ENCODE measurements around the gene NUP153. TPM values are rescaled to one million over a fixed set of nuclear protein-coding genes. Genes with fewer than 3 reads are reported as not detected.

Gene NUP153
- total and polyA plus RNA-seq, 10 of the 15 experiments (the other 5 are each of a cell fraction or from before 2014, with no cell fraction given), result 13.9 to 77.7 (median 56.2) TPM

DNA sequence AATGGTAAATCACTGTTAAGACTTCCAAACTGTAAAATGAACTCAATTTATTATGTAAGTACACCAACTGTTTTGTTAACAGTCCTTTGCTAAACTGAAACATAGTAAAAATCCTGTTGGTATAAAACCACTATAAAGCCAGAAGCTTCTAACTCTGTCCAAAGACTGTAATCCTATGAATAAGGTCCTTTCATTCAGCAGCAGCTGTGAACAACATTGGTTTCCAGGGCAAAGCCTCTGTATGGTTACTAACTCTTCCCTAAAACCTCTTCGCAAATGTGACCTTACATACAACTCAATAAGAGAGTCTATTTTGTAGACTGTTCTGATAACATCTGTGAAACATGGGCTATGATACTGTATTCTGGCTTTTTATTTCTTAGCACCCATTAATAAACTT lies 40.1 kb downstream of the NUP153 start (continued):
- TF ChIP-seq EZH2 (IDR thresholded peaks at IDR 0.05; ENCODE audit: borderline replicate concordance, control insufficient read depth, low read depth, low read length) (no peak), FOXM1 (IDR thresholded peaks at IDR 0.05; ENCODE audit: low read depth, low read length) (no peak), ZNF207 (IDR thresholded peaks at IDR 0.05; ENCODE audit: borderline replicate concordance) (no peak), SUZ12 (IDR thresholded peaks at IDR 0.05; ENCODE audit: unreplicated experiment) (no peak), SIN3A (IDR thresholded peaks at IDR 0.05; ENCODE audit: low read depth, low read length) (no peak)

GRCh38 chr6:17665132-17665531 lies 41.6 kb downstream of the NUP153 start:
- intact Hi-C loops (cut with micrococcal nuclease; ENCODE audit: unreplicated experiment), result no loop called here
- BruUV-seq (replicated peaks), result no TSS peak
- SMC1A ChIA-PET (ENCODE audit: uncharacterized antibody, unreplicated experiment), result no interaction called here

More at GRCh38 chr6:17665132-17665531, 41.6 kb downstream of the NUP153 start:
- no peaks in the 10 kb centered on the region for H3K4me1 ChIP-seq (ENCODE audit: control insufficient read depth, insufficient read depth, low read length)
- TF ChIP-seq MYB (IDR thresholded peaks at IDR 0.05; ENCODE audit: borderline replicate concordance, low read depth, low read length) (no peak), TAF1 (IDR thresholded peaks at IDR 0.05; ENCODE audit: borderline replicate concordance, low read depth, low read length) (no peak), HDAC6 (IDR thresholded peaks at IDR 0.05; ENCODE audit: unreplicated experiment) (no peak), USF2 (IDR thresholded peaks at IDR 0.05; ENCODE audit: borderline replicate concordance, low read depth, low read length) (no peak), NR2C2 (IDR thresholded peaks at IDR 0.05; ENCODE audit: borderline replicate concordance, control insufficient read depth, insufficient read length, low read depth) (no peak), MYC (IDR thresholded peaks at IDR 0.05; ENCODE audit: insufficient read depth, insufficient read length, insufficient replicate concordance, low read length, severe bottlenecking) (no peak), ATF7 (IDR thresholded peaks at IDR 0.05; ENCODE audit: low read depth) (no peak), WRNIP1 (IDR thresholded peaks at IDR 0.05; ENCODE audit: borderline replicate concordance, low read depth, low read length) (no peak), EP300 (IDR thresholded peaks at IDR 0.05; ENCODE audit: borderline replicate concordance in 1 of 2, control insufficient read depth in 1 of 2, low read depth in 2 of 2, low read length in 2 of 2) (no peak), MXI1 (IDR thresholded peaks at IDR 0.05; ENCODE audit: low read depth, low read length) (no peak), SIN3A (IDR thresholded peaks at IDR 0.05; ENCODE audit: low read depth, low read length) (no peak), ZNF592 (IDR thresholded peaks at IDR 0.05) (no peak), ETV6 (conservative IDR thresholded peaks at IDR 0.05 in 1 of 2, IDR thresholded peaks at IDR 0.05 in 1 of 2; ENCODE audit: borderline replicate concordance in 1 of 2, low read depth in 1 of 2) (no peak), EED (IDR thresholded peaks at IDR 0.05; ENCODE audit: low read depth) (no peak)
- H3K27me3 ChIP-seq (replicated peaks in 1 of 2; ENCODE audit: control insufficient read depth in 2 of 2, insufficient read depth in 2 of 2, low read length in 1 of 2), result no peaks in the 10 kb centered on the region
- no peaks in the 10 kb centered on the region; the same call in 1 of the 2 replicates for H3K79me2 ChIP-seq (ENCODE audit: control insufficient read depth, insufficient read depth, low read length)
- FAIRE-seq (no peak), DNase-seq (ENCODE audit: low read depth, low spot score) (no peak), ATAC-seq (no peak)
- H3K36me3 ChIP-seq (ENCODE audit: control insufficient read depth in 2 of 2, insufficient read depth in 2 of 2, low read length in 1 of 2), result peaks cover 4 to 43% of the 10 kb centered on the region in 2 experiments
- in situ Hi-C loops (cut with MboI), result no loop called here
- H4K20me1 ChIP-seq (ENCODE audit: control insufficient read depth, insufficient read depth), result no peaks in the 10 kb centered on the region
- no peaks in the 10 kb centered on the region for H3K9me3 ChIP-seq (replicated peaks; ENCODE audit: control insufficient read depth, insufficient read depth, low read length)
- H2AFZ ChIP-seq (ENCODE audit: control insufficient read depth, low read depth, low read length), result no peak overlapping the region
- no peak overlapping the region for H3K4me3 ChIP-seq
- ChIA-PET CTCF (no interaction called here), POLR2A (no interaction called here), RAD21 (ENCODE audit: unreplicated experiment) (no interaction called here)
- 97% methylated on average over 1 of the region's 1 CpG for WGBS (ENCODE audit: insufficient coverage, insufficient replicate concordance, low lambda C conversion rate, missing lambda C conversion rate)
- no peak overlapping the region for H3K4me2 ChIP-seq (ENCODE audit: control insufficient read depth, insufficient read depth)
- H3K9ac ChIP-seq (ENCODE audit: control insufficient read depth, insufficient read depth, low read length), result no peak overlapping the region
- no peak overlapping the region for H3K27ac ChIP-seq (ENCODE audit: control insufficient read depth, insufficient read depth)

All from GM12878 (cell line).